Colon (tissue), 2 donors: ENCODE data around the gene UNC5A.

Experiments used
- FAIRE-seq: peaks from 2 replicates; lab custom pipeline; 2012; peaks lifted over from hg19 to GRCh38; lab: Jason Lieb, UNC
- donor health status: control.
- donor health status: control.

UNC5A gene

GRCh38 chr5:176810081-176810597 is at the start of gene UNC5A:
Gene UNC5A (plus strand): TSS chr5:176810559. CDS start chr5:176810751, 192 bp downstream.
- FAIRE-seq: no peak

GRCh38 chr5:176761755-176762154 is 48.6 kb upstream of the UNC5A start:
- FAIRE-seq: no peak

- no peak for FAIRE-seq
These were observed 47.9 kb upstream of the UNC5A start for GRCh38 chr5:176762489-176762888.

- no peak for FAIRE-seq
These were observed 44.7 kb upstream of the UNC5A start for GRCh38 chr5:176765687-176766086.

- no peak for FAIRE-seq
These were observed 42.0 kb upstream of the UNC5A start for GRCh38 chr5:176768174-176768970.

- FAIRE-seq: no peak
These were observed 40.4 kb upstream of the UNC5A start for GRCh38 chr5:176769911-176770310.

- no peak for FAIRE-seq
These were observed 39.9 kb upstream of the UNC5A start for GRCh38 chr5:176770431-176770830.

- FAIRE-seq: no peak
These were observed 39.1 kb upstream of the UNC5A start for GRCh38 chr5:176771102-176771845.

GRCh38 chr5:176772271-176773210 is 37.8 kb upstream of the UNC5A start:
- FAIRE-seq: no peak

GRCh38 chr5:176773408-176774035 is 36.8 kb upstream of the UNC5A start:
- FAIRE-seq: no peak

GRCh38 chr5:176774216-176775171 is 35.9 kb upstream of the UNC5A start:
- FAIRE-seq: no peak

- FAIRE-seq: no peak
These were observed 35.0 kb upstream of the UNC5A start for GRCh38 chr5:176775409-176775808.

- no peak for FAIRE-seq
These were observed 34.1 kb upstream of the UNC5A start for GRCh38 chr5:176776141-176776865.

GRCh38 chr5:176776916-176777315 is 33.4 kb upstream of the UNC5A start:
- FAIRE-seq: no peak

- FAIRE-seq: no peak
These were observed 31.4 kb upstream of the UNC5A start for GRCh38 chr5:176778921-176779465.

- no peak for FAIRE-seq
These were observed 30.8 kb upstream of the UNC5A start for GRCh38 chr5:176779537-176779936.

GRCh38 chr5:176780176-176781053 is 29.9 kb upstream of the UNC5A start:
- FAIRE-seq: no peak

GRCh38 chr5:176781054-176781375 is 29.3 kb upstream of the UNC5A start:
- no peak for FAIRE-seq
